ENCODE data around the gene OTOGL. TPM values are rescaled to one million over a fixed set of nuclear protein-coding genes. Genes with fewer than 3 reads are reported as not detected.

OTOGL gene
- polyA plus RNA-seq, 2 of the 4 experiments (the other 2 are of a cell fraction): 0.04 TPM; not detected in 1

- Histone ChIP-seq H3K27ac (no peak overlapping the region; a peak in 1 of 6 replicates), H3K4me1 (peaks cover 15% of the 10 kb centered on the region), H3K9me3 (no peaks in the 10 kb centered on the region), H3K4me2 (peak overlapping the region; percentile 33), H3K4me3 (no peak overlapping the region)
- ATAC-seq: peak; percentile 90 to 92
- TF ChIP-seq JUNB (IDR thresholded peaks at IDR 0.05) (peak; percentile 68), FOSL2 (IDR thresholded peaks at IDR 0.05) (peak; percentile 77), FOSL2 (CRISPR knock-in tag; IDR thresholded peaks at IDR 0.05) (peak; percentile 85), EHMT2 (IDR thresholded peaks at IDR 0.05; ENCODE audit: low read depth) (no peak)
- DNase-seq (ENCODE audit: low read depth in 1 of 2, low spot score in 1 of 2): peak; percentile 7 to 39
- FAIRE-seq: peak; percentile 46
- ChIA-PET POLR2A (interaction anchor here (1.3 kb wide), 1 partner anchor 74 kb away, joined by 6 read pairs; no protein-coding TSS in a partner anchor), CTCF (interaction anchor here (0.7 to 4.8 kb wide), 25 partner anchors 9 to 864 kb away, joined by 3 to 44 read pairs (median 4); no protein-coding TSS in a partner anchor)
Observed at GRCh38 chr12:80268924-80269749, 169.8 kb downstream of the OTOGL start.

- TF ChIP-seq ZC3H11A (IDR thresholded peaks at IDR 0.05) (no peak), BHLHE40 (IDR thresholded peaks at IDR 0.05; ENCODE audit: low read depth, low read length) (no peak), GATA3 (IDR thresholded peaks at IDR 0.05; ENCODE audit: borderline replicate concordance) (no peak), NFE2L2 (conservative IDR thresholded peaks at IDR 0.05; ENCODE audit: low read length) (no peak), HOXB13 (CRISPR knock-in tag; IDR thresholded peaks at IDR 0.05; ENCODE audit: low read depth) (no peak), TP53 (CRISPR knock-in tag; IDR thresholded peaks at IDR 0.05) (no peak), RARB (CRISPR knock-in tag; IDR thresholded peaks at IDR 0.05) (no peak), FOSB (CRISPR knock-in tag; IDR thresholded peaks at IDR 0.05) (no peak), EP300 (IDR thresholded peaks at IDR 0.05) (no peak), CTCF (IDR thresholded peaks at IDR 0.05) (peak; percentile 86), SMC3 (IDR thresholded peaks at IDR 0.05) (peak; percentile 71), RAD21 (conservative IDR thresholded peaks at IDR 0.05 in 1 of 2, IDR thresholded peaks at IDR 0.05 in 1 of 2) (peak; percentile 76 to 80), SREBF2 (IDR thresholded peaks at IDR 0.05) (no peak), PBX3 (IDR thresholded peaks at IDR 0.05) (no peak), CBX8 (IDR thresholded peaks at IDR 0.05) (no peak), TFCP2L1 (CRISPR knock-in tag; IDR thresholded peaks at IDR 0.05) (no peak)
- 28% methylated on average over 5 of the region's 5 CpGs for WGBS (ENCODE audit: missing lambda C conversion rate)
- no peaks in the 10 kb centered on the region for H3K9me3 ChIP-seq
- ChIA-PET POLR2A (interaction anchor here (1.3 kb wide), 1 partner anchor 75 kb away, joined by 6 read pairs; no protein-coding TSS in a partner anchor), CTCF (interaction anchor here (0.6 to 4.8 kb wide), 40 partner anchors 8 to 1747 kb away, joined by 3 to 44 read pairs (median 3); no protein-coding TSS in a partner anchor)
- FAIRE-seq: no peak
- H3K4me1 ChIP-seq: peaks cover 15% of the 10 kb centered on the region
- peak; percentile 78 to 90 for ATAC-seq
- H3K27ac ChIP-seq: no peak overlapping the region
- H3K4me2 ChIP-seq: peak overlapping the region; percentile 33; the same call in 1 of the 3 replicates
- H3K4me3 ChIP-seq: no peak overlapping the region
- peak; percentile 14 to 55 for DNase-seq (ENCODE audit: low read depth in 1 of 2, low spot score in 1 of 2)
Observed at GRCh38 chr12:80269803-80270552, 170.6 kb downstream of the OTOGL start.

GRCh38 chr12:80271780-80272179 lies 172.4 kb downstream of the OTOGL start:
- ATAC-seq (no peak), DNase-seq (ENCODE audit: low read depth in 1 of 2, low spot score in 1 of 2) (no peak), FAIRE-seq (no peak)
- POLR2A ChIA-PET: no interaction called here
- TF ChIP-seq HOXB5 (CRISPR knock-in tag; IDR thresholded peaks at IDR 0.05): no peak
- TF ChIP-seq ELK1 (IDR thresholded peaks at IDR 0.05; ENCODE audit: low read depth, low read length): no peak
- no peak for TF ChIP-seq NFE2L2 (conservative IDR thresholded peaks at IDR 0.05; ENCODE audit: low read length)
- TF ChIP-seq MYC (IDR thresholded peaks at IDR 0.05; ENCODE audit: borderline replicate concordance, low read length): no peak
- TF ChIP-seq ZSCAN20 (CRISPR knock-in tag; IDR thresholded peaks at IDR 0.05): no peak
- no peak for TF ChIP-seq RNF2 (IDR thresholded peaks at IDR 0.05; ENCODE audit: borderline replicate concordance, low read depth)
- H3K27ac ChIP-seq: no peak overlapping the region
- no peaks in the 10 kb centered on the region for H3K9me3 ChIP-seq
- CTCF ChIA-PET: interaction anchor here (1.2 to 4.8 kb wide), 3 partner anchors 76 to 864 kb away, joined by 3 to 44 read pairs (median 23); no protein-coding TSS in a partner anchor
- H3K4me1 ChIP-seq: peaks cover 15% of the 10 kb centered on the region
- no peak overlapping the region for H3K4me3 ChIP-seq
- no peak overlapping the region for H3K4me2 ChIP-seq
